Omental fat pad (tissue), 4 donors: Measurements from ENCODE around the gene MKX. TPM values are rescaled to one million over a fixed set of nuclear protein-coding genes. Genes with fewer than 3 reads are reported as not detected.

Experiments used
- ATAC-seq: fragments of 150-250 bp; one replicate; pipeline ENCODE4 v1.9.1; 2016; ENCODE audit warnings: mild to moderate bottlenecking, moderate library complexity; ENCODE audit not compliant: low FRiP score
- DNase-seq: peaks from one replicate; pipeline ENCODE4 v3.0.0-alpha.2; 2019; ENCODE audit warnings: low spot score
- CTCF ChIP-seq, 3 donors: fragments of 450-650 bp; IDR thresholded peaks; one replicate each; pipeline ENCODE4 v1.5.1; 2016 to 2017; ENCODE audit warnings: antibody characterized with exemption in 3 of 3, mild to moderate bottlenecking in 3 of 3, moderate library complexity in 2 of 3
- total RNA-seq, 4 donors: library from RNA; depleted of rRNA; stranded (reverse); fragments of >200 nt; gene quantifications; one replicate each; pipeline ENCODE4 v1.1.0, GENCODE V29; 2016

MKX gene
- total RNA-seq, 4 donors from 2014 or later: 1.1 to 5.6 (median 3.1) TPM

GRCh38 chr10:27659786-27660185 is 85.8 kb downstream of the MKX start:
- no peak for ATAC-seq

GRCh38 chr10:27658788-27659187 is 86.8 kb downstream of the MKX start:
- ATAC-seq (no peak), DNase-seq (no peak)
- no peak for TF ChIP-seq CTCF (IDR thresholded peaks at IDR 0.05)

More at GRCh38 chr10:27659786-27660185, 85.8 kb downstream of the MKX start:
- TF ChIP-seq CTCF (IDR thresholded peaks at IDR 0.05): no peak
- no peak for DNase-seq

- no peak for TF ChIP-seq CTCF (IDR thresholded peaks at IDR 0.05)
- ATAC-seq (no peak), DNase-seq (no peak)
Measured at GRCh38 chr10:27655296-27655695, 90.3 kb downstream of the MKX start.

- no peak for ATAC-seq
- no peak for TF ChIP-seq CTCF (IDR thresholded peaks at IDR 0.05)
- DNase-seq: no peak
Measured at GRCh38 chr10:27654284-27654683, 91.3 kb downstream of the MKX start.

GRCh38 chr10:27646604-27647175 is 98.9 kb downstream of the MKX start:
- no peak for TF ChIP-seq CTCF (IDR thresholded peaks at IDR 0.05)

GRCh38 chr10:27646194-27646593 is 99.4 kb downstream of the MKX start:
- ATAC-seq: no peak
- no peak for DNase-seq
- TF ChIP-seq CTCF (IDR thresholded peaks at IDR 0.05): no peak

More at GRCh38 chr10:27646604-27647175, 98.9 kb downstream of the MKX start:
- DNase-seq (no peak), ATAC-seq (no peak)

- ATAC-seq: no peak
- no peak for DNase-seq
- no peak for TF ChIP-seq CTCF (IDR thresholded peaks at IDR 0.05)
Measured at GRCh38 chr10:27644307-27644939, 101.2 kb downstream of the MKX start.
